Colonic mucosa (tissue), 4 donors: ENCODE results near the gene UPP2. TPM values are rescaled to one million over a fixed set of nuclear protein-coding genes. Genes with fewer than 3 reads are reported as not detected.

Experiments used
- DNase-seq: peaks from one replicate; pipeline ENCODE4 v3.0.0-alpha.2; 2020
- H3K27ac ChIP-seq: fragments of 200-600 bp; one replicate; pipeline ENCODE4 v1.8.0; 2021
- H3K27me3 ChIP-seq: fragments of 200-600 bp; one replicate; pipeline ENCODE4 v1.8.0; 2021
- H3K36me3 ChIP-seq: fragments of 200-600 bp; one replicate; pipeline ENCODE4 v1.8.0; 2021
- H3K4me1 ChIP-seq: fragments of 200-600 bp; one replicate; pipeline ENCODE4 v1.8.0; 2021; ENCODE audit warnings: mild to moderate bottlenecking
- H3K4me3 ChIP-seq: fragments of 200-600 bp; one replicate; pipeline ENCODE4 v1.8.0; 2021
- H3K9ac ChIP-seq, 2 donors: one replicate each; pipeline ENCODE4 v1.7.0; 2013; ENCODE audit warnings: control low read depth in 2 of 2, low read depth in 2 of 2, low read length in 2 of 2
- H3K9me3 ChIP-seq: fragments of 200-600 bp; one replicate; pipeline ENCODE4 v1.8.0; 2021
- intact Hi-C: fragments of 100-400 bp; cut with DNase I; formaldehyde crosslinking; loops from one replicate; pipeline ENCODE4 v1.14.1; 2022
- total RNA-seq, 2 donors: library from RNA; stranded (reverse); fragmentation: NEBNext Ultra II Directional in 1 of 2; extraction: Animal tissue kit (Norgen Biotek cat#: 25700) in 1 of 2; gene quantifications; one replicate each; pipeline ENCODE4 v1.2.1, GENCODE V29; 2021
- TF ChIP-seq, protein P1 (sequence below): fragments of 200-600 bp; IDR thresholded peaks from one replicate; pipeline ENCODE4 v1.8.0; 2022; ENCODE audit warnings: antibody characterized with exemption, mild to moderate bottlenecking
- donor health status: healthy.
- donor health status: DM: no; HTN: no; CAD: no.
- donor health status: DM: no; HTN: no; CAD: no.

Gene UPP2
- total RNA-seq, 2 donors from 2014 or later, result not detected

DNA sequence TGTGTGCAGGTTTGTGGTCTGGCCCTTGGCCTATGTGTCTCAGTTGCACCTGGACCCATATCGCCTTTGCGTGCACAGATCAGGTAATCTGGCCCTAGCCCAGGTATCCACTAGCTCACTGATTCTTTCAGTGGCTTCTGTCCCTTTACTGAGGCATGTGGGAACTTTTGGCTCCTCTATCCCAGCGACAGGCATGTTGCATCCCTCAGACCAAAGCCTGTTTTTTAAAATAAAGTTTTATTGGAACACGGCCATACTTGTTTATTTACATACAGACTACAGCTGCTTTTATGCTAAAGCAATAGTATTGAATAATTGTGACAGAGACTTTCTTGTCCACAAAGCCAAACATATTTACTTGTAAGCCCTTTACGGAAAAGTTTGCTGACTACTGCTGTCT lies 39.9 kb upstream of the UPP2 start:
- no peaks in the 10 kb centered on the region for H3K4me1 ChIP-seq
- no peak for DNase-seq
- intact Hi-C loops, result no loop called here
- no peak overlapping the region for H3K9ac ChIP-seq
- H3K36me3 ChIP-seq, result no peaks in the 10 kb centered on the region
- no peak overlapping the region for H3K4me3 ChIP-seq
- H3K27me3 ChIP-seq, result no peaks in the 10 kb centered on the region
- TF ChIP-seq, protein P1, sequence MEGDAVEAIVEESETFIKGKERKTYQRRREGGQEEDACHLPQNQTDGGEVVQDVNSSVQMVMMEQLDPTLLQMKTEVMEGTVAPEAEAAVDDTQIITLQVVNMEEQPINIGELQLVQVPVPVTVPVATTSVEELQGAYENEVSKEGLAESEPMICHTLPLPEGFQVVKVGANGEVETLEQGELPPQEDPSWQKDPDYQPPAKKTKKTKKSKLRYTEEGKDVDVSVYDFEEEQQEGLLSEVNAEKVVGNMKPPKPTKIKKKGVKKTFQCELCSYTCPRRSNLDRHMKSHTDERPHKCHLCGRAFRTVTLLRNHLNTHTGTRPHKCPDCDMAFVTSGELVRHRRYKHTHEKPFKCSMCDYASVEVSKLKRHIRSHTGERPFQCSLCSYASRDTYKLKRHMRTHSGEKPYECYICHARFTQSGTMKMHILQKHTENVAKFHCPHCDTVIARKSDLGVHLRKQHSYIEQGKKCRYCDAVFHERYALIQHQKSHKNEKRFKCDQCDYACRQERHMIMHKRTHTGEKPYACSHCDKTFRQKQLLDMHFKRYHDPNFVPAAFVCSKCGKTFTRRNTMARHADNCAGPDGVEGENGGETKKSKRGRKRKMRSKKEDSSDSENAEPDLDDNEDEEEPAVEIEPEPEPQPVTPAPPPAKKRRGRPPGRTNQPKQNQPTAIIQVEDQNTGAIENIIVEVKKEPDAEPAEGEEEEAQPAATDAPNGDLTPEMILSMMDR, result no peak
- H3K9me3 ChIP-seq, result no peaks in the 10 kb centered on the region
- H3K27ac ChIP-seq, result no peak overlapping the region

GRCh38 chr2:158066046-158066713 lies 35.5 kb upstream of the UPP2 start:
- Histone ChIP-seq H3K36me3 (no peaks in the 10 kb centered on the region), H3K27ac (no peak overlapping the region), H3K9me3 (no peaks in the 10 kb centered on the region), H3K4me3 (no peak overlapping the region), H3K9ac (no peak overlapping the region), H3K27me3 (no peaks in the 10 kb centered on the region), H3K4me1 (no peaks in the 10 kb centered on the region)
- intact Hi-C loops, result no loop called here
- TF ChIP-seq, protein P1, result no peak
- DNase-seq, result no peak

- no peaks in the 10 kb centered on the region for H3K27me3 ChIP-seq
These were observed 30.7 kb upstream of the UPP2 start for GRCh38 chr2:158071018-158071417.

DNA sequence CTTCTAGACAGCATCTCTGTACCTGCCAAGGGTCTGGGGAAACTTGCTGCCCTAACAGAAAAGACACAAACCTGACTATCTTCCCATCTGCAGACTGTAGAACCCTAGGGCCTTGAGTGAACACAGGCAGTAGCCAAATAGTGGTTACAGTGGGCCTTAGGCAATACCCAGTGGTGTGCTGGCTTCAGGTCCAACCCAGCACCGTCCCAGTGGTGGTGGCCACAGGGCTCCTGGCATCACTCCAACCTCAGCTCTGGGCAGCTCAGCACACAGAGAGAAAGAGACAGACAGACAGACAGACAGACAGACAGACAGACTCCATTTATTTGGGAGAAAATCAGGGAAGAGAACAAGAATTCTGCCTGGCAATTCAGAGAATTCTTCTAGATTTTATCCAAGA lies 29.3 kb upstream of the UPP2 start:
- no peaks in the 10 kb centered on the region for H3K4me1 ChIP-seq

More at GRCh38 chr2:158071018-158071417, 30.7 kb upstream of the UPP2 start:
- no peaks in the 10 kb centered on the region for H3K4me1 ChIP-seq
- no peaks in the 10 kb centered on the region for H3K36me3 ChIP-seq
- TF ChIP-seq, protein P1, result no peak
- no peak for DNase-seq
- H3K4me3 ChIP-seq, result no peak overlapping the region
- H3K9ac ChIP-seq, result no peak overlapping the region
- intact Hi-C loops, result no loop called here
- no peak overlapping the region for H3K27ac ChIP-seq
- H3K9me3 ChIP-seq, result no peaks in the 10 kb centered on the region

GRCh38 chr2:158079672-158080071 lies 22.0 kb upstream of the UPP2 start:
- no peak for DNase-seq
- no peak overlapping the region for H3K9ac ChIP-seq
- no peaks in the 10 kb centered on the region for H3K36me3 ChIP-seq
- TF ChIP-seq, protein P1, result no peak
- no peak overlapping the region for H3K27ac ChIP-seq
- intact Hi-C loops, result no loop called here
- no peaks in the 10 kb centered on the region for H3K4me1 ChIP-seq
- no peaks in the 10 kb centered on the region for H3K27me3 ChIP-seq
- no peaks in the 10 kb centered on the region for H3K9me3 ChIP-seq
- no peak overlapping the region for H3K4me3 ChIP-seq

More for the DNA sequence above, 29.3 kb upstream of the UPP2 start:
- Histone ChIP-seq H3K36me3 (no peaks in the 10 kb centered on the region), H3K4me3 (no peak overlapping the region), H3K9me3 (no peaks in the 10 kb centered on the region), H3K27ac (no peak overlapping the region), H3K27me3 (no peaks in the 10 kb centered on the region), H3K9ac (no peak overlapping the region)
- intact Hi-C loops, result no loop called here
- DNase-seq, result no peak
- TF ChIP-seq, protein P1, result no peak
